ENCODE data around the gene REELD1.

Gene REELD1

GRCh38 chr4:146274774-146275173, 60.4 kb downstream of the REELD1 start:
- Histone ChIP-seq H3K27me3 (replicated peaks in 2 of 5; ENCODE audit: control insufficient read depth in 4 of 5, insufficient read depth in 5 of 5, low read length in 4 of 5) (no peaks in the 10 kb centered on the region), H3K27ac (ENCODE audit: insufficient read depth in 1 of 2, low read depth in 1 of 2, low read length in 2 of 2, poor library complexity in 1 of 2, severe bottlenecking in 2 of 2) (no peak overlapping the region), H3K36me3 (ENCODE audit: control insufficient read depth in 4 of 4, insufficient read depth in 4 of 4, low read length in 3 of 4) (no peaks in the 10 kb centered on the region), H3K9me3 (ENCODE audit: control extremely low read depth in 1 of 5, control insufficient read depth in 4 of 5, insufficient read depth in 2 of 5, low read depth in 1 of 5, low read length in 4 of 5) (no peaks in the 10 kb centered on the region), H3K4me3 (ENCODE audit: control insufficient read depth in 1 of 7, extremely low read depth in 1 of 7, insufficient read depth in 4 of 7, low read depth in 2 of 7, low read length in 6 of 7) (no peak overlapping the region), H3K4me1 (ENCODE audit: control extremely low read depth in 1 of 4, control insufficient read depth in 4 of 4, insufficient read depth in 4 of 4, low read length in 3 of 4) (peaks cover 0 to 8% (median 0%) of the 10 kb centered on the region in 4 experiments)
- POLR2A ChIA-PET: no interaction called here
- no peak for DNase-seq
- CTCF ChIA-PET: no interaction called here
- WGBS (ENCODE audit: insufficient coverage): no CpG with 5 or more reads among the region's 1 CpG

- peaks cover 0 to 8% (median 0%) of the 10 kb centered on the region in 4 experiments for H3K4me1 ChIP-seq (ENCODE audit: control extremely low read depth in 1 of 4, control insufficient read depth in 4 of 4, insufficient read depth in 4 of 4, low read length in 3 of 4)
- H3K36me3 ChIP-seq (ENCODE audit: control insufficient read depth in 4 of 4, insufficient read depth in 4 of 4, low read length in 3 of 4): no peaks in the 10 kb centered on the region
- H3K4me3 ChIP-seq (ENCODE audit: control insufficient read depth in 1 of 7, extremely low read depth in 1 of 7, insufficient read depth in 4 of 7, low read depth in 2 of 7, low read length in 6 of 7): no peak overlapping the region
- no peaks in the 10 kb centered on the region for H3K27me3 ChIP-seq (replicated peaks in 2 of 5; ENCODE audit: control insufficient read depth in 4 of 5, insufficient read depth in 5 of 5, low read length in 4 of 5)
- ChIA-PET CTCF (no interaction called here), POLR2A (no interaction called here)
- no peak for DNase-seq
- H3K27ac ChIP-seq (ENCODE audit: insufficient read depth in 1 of 2, low read depth in 1 of 2, low read length in 2 of 2, poor library complexity in 1 of 2, severe bottlenecking in 2 of 2): no peak overlapping the region
- no peaks in the 10 kb centered on the region for H3K9me3 ChIP-seq (ENCODE audit: control extremely low read depth in 1 of 5, control insufficient read depth in 4 of 5, insufficient read depth in 2 of 5, low read depth in 1 of 5, low read length in 4 of 5)
Measured at GRCh38 chr4:146275370-146275769, 61.0 kb downstream of the REELD1 start.

GRCh38 chr4:146278986-146279385, 64.6 kb downstream of the REELD1 start:
- no CpG with 5 or more reads among the region's 1 CpG for WGBS (ENCODE audit: insufficient coverage)
- H3K27me3 ChIP-seq (replicated peaks in 2 of 5; ENCODE audit: control insufficient read depth in 4 of 5, insufficient read depth in 5 of 5, low read length in 4 of 5): no peaks in the 10 kb centered on the region
- ChIA-PET POLR2A (no interaction called here), CTCF (no interaction called here)
- no peaks in the 10 kb centered on the region for H3K9me3 ChIP-seq (ENCODE audit: control extremely low read depth in 1 of 5, control insufficient read depth in 4 of 5, insufficient read depth in 2 of 5, low read depth in 1 of 5, low read length in 4 of 5)
- no peaks in the 10 kb centered on the region for H3K36me3 ChIP-seq (ENCODE audit: control insufficient read depth in 4 of 4, insufficient read depth in 4 of 4, low read length in 3 of 4)
- H3K27ac ChIP-seq (ENCODE audit: insufficient read depth in 1 of 2, low read depth in 1 of 2, low read length in 2 of 2, poor library complexity in 1 of 2, severe bottlenecking in 2 of 2): no peak overlapping the region
- H3K4me3 ChIP-seq (ENCODE audit: control insufficient read depth in 1 of 7, extremely low read depth in 1 of 7, insufficient read depth in 4 of 7, low read depth in 2 of 7, low read length in 6 of 7): no peak overlapping the region
- peaks cover 0 to 10% (median 0%) of the 10 kb centered on the region in 4 experiments for H3K4me1 ChIP-seq (ENCODE audit: control extremely low read depth in 1 of 4, control insufficient read depth in 4 of 4, insufficient read depth in 4 of 4, low read length in 3 of 4)
- no peak for DNase-seq
